GM12891 (cell line): Measurements from ENCODE around the gene TAF11L9.
"Not testable (repeated sequence)": the region's sequence is repeated elsewhere in the genome, so short reads cannot be mapped to it uniquely, and the experiment has no call there.

Experiments used
- POLR2A ChIP-seq: IDR thresholded peaks from 2 replicates; pipeline ENCODE4 v1.6.1; 2011; ENCODE audit warnings: low read depth, low read length, control low read depth
- POLR2AphosphoS5 ChIP-seq: IDR thresholded peaks from 2 replicates; pipeline ENCODE4 v1.6.1; 2011; ENCODE audit warnings: low read depth, low read length, control low read depth

DNA sequence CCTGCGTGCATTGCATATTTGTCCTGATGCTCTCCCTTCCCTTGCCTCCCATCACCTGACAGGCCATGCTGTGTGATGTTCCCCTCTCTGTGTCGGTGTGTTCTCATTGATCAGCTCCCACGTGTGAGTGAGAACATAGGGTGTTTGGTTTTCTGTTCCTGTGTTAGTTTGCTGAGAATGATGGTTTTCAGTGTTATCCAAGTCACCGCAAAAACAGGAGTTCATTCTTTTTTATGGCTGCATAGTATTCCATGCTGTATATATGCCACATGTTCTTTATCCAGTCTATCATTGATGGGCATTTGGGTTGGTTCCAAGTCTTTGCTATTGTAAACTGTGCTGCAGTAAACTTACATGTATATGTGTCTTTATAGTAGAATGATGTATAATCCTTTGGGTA is 13.3 kb upstream of the TAF11L9 start:
- TF ChIP-seq POLR2A, POLR2AphosphoS5: not testable (repeated sequence)
